ENCODE data around the gene TBC1D17.

DNA sequence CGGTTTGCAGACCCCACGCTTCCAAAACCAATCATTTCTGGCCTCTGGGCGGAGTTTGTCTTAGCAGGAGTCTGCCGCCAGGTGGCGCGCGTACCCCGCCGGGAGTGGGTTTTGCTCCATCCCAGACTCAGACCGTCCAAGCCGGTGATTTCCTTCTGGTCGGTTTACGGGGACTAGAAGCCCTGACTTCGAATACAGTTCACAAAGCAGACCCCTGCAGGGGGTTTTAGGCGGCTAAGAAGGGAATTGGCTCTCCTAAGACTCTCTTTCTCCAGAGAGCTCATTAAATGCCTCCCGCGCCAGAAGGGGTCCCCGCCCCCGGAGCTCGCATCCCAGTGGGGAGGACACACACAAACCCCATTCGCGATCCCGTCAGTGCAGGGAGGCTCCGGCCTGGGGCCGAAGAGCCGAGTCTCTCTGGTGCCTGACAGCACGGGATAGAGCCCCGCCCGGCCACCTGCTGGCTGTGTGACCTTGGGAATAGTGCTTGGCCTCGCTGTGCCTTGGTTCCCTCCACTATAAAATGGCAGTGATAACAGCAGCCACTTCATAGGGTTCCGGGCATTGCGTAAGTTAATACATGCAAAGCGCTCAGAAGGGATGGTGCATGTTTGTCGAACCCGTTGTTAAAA, 60.4 kb downstream of the TBC1D17 start:
- TF ChIP-seq JUN (IDR thresholded peaks at IDR 0.05) (no peak), RNF2 (IDR thresholded peaks at IDR 0.05; ENCODE audit: borderline replicate concordance, low read depth) (no peak), JUNB (IDR thresholded peaks at IDR 0.05) (no peak), RAD21 (conservative IDR thresholded peaks at IDR 0.05 in 1 of 2, IDR thresholded peaks at IDR 0.05 in 1 of 2) (peak; percentile 99)
- TF ChIP-seq, protein P1, sequence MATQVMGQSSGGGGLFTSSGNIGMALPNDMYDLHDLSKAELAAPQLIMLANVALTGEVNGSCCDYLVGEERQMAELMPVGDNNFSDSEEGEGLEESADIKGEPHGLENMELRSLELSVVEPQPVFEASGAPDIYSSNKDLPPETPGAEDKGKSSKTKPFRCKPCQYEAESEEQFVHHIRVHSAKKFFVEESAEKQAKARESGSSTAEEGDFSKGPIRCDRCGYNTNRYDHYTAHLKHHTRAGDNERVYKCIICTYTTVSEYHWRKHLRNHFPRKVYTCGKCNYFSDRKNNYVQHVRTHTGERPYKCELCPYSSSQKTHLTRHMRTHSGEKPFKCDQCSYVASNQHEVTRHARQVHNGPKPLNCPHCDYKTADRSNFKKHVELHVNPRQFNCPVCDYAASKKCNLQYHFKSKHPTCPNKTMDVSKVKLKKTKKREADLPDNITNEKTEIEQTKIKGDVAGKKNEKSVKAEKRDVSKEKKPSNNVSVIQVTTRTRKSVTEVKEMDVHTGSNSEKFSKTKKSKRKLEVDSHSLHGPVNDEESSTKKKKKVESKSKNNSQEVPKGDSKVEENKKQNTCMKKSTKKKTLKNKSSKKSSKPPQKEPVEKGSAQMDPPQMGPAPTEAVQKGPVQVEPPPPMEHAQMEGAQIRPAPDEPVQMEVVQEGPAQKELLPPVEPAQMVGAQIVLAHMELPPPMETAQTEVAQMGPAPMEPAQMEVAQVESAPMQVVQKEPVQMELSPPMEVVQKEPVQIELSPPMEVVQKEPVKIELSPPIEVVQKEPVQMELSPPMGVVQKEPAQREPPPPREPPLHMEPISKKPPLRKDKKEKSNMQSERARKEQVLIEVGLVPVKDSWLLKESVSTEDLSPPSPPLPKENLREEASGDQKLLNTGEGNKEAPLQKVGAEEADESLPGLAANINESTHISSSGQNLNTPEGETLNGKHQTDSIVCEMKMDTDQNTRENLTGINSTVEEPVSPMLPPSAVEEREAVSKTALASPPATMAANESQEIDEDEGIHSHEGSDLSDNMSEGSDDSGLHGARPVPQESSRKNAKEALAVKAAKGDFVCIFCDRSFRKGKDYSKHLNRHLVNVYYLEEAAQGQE (IDR thresholded peaks at IDR 0.05), result no peak
- TF ChIP-seq, protein P2, sequence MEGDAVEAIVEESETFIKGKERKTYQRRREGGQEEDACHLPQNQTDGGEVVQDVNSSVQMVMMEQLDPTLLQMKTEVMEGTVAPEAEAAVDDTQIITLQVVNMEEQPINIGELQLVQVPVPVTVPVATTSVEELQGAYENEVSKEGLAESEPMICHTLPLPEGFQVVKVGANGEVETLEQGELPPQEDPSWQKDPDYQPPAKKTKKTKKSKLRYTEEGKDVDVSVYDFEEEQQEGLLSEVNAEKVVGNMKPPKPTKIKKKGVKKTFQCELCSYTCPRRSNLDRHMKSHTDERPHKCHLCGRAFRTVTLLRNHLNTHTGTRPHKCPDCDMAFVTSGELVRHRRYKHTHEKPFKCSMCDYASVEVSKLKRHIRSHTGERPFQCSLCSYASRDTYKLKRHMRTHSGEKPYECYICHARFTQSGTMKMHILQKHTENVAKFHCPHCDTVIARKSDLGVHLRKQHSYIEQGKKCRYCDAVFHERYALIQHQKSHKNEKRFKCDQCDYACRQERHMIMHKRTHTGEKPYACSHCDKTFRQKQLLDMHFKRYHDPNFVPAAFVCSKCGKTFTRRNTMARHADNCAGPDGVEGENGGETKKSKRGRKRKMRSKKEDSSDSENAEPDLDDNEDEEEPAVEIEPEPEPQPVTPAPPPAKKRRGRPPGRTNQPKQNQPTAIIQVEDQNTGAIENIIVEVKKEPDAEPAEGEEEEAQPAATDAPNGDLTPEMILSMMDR (IDR thresholded peaks at IDR 0.05), result peak; percentile 99
- TF ChIP-seq, protein P3, sequence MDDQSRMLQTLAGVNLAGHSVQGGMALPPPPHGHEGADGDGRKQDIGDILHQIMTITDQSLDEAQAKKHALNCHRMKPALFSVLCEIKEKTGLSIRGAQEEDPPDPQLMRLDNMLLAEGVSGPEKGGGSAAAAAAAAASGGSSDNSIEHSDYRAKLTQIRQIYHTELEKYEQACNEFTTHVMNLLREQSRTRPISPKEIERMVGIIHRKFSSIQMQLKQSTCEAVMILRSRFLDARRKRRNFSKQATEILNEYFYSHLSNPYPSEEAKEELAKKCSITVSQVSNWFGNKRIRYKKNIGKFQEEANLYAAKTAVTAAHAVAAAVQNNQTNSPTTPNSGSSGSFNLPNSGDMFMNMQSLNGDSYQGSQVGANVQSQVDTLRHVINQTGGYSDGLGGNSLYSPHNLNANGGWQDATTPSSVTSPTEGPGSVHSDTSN (IDR thresholded peaks at IDR 0.05), result no peak; the same call in 1 of the 2 replicates

Measured in A549 (cell line).